SK-N-MC (cell line): Measurements from ENCODE around the gene MORF4L2.

Experiments
- EZH2 ChIP-seq: fragments of 200-600 bp; sonication (generic); IDR thresholded peaks from one replicate; pipeline ENCODE4 v1.6.1; 2017; ENCODE audit warnings: antibody characterized with exemption
- POLR2AphosphoS5 ChIP-seq: IDR thresholded peaks from 2 replicates; pipeline ENCODE4 v1.6.1; 2012; ENCODE audit warnings: mild to moderate bottlenecking, low read depth, low read length, borderline replicate concordance

DNA sequence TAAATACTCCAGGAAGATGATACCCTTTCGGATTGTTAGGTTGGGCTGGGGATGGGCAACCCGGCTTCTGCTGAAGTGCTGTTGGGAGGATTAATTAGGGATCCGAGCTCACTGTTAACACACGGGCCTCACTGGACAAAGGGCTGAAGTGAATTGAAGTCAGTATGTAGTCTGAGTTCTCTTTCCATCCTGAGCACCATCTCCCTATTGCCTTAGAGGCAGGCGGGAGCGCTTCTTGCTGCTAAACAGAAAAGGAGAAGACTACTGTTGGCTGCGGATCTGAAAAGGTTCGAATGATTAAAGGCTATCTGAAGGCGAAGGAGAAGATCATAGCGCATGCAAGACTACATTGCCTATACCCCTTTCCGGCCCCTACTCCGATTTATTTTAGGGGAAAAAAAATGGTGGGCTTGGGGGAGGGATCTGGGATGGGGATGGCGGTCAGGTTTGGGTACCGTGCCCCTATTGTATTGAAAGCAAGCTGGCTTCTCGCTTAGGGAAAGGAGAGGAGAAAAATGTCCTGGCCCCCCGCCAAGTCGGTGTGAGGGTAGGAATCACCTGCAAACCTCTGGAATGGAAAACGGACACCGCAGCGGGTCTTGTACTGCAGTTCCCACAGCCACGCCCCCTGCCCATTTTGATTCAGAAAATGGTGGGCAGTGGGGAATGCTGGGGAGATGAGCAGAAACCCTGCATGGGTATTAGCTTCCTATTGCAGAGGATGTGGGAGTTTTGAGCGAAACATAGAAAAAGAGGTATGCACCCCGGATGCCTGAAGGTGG, 22.3 kb downstream of the MORF4L2 start:
- TF ChIP-seq POLR2AphosphoS5 (no peak), EZH2 (no peak)
